Ishikawa (cell line): ENCODE data around the gene DARS1.

Source experiments
- EP300 ChIP-seq: IDR thresholded peaks from 2 replicates; pipeline ENCODE4 v1.6.1; 2012; ENCODE audit warnings: borderline replicate concordance
- REST ChIP-seq: IDR thresholded peaks from 2 replicates; pipeline ENCODE4 v1.6.1; 2012; ENCODE audit warnings: low read depth, mild to moderate bottlenecking
- YY1 ChIP-seq: IDR thresholded peaks from 2 replicates; pipeline ENCODE4 v1.6.1; 2012; ENCODE audit warnings: low read depth

- TF ChIP-seq EP300 (no peak), REST (no peak), YY1 (no peak)
These were observed 10.9 kb upstream of the DARS1 start for GRCh38 chr2:135996304-135996703.
